A549 (cell line): ENCODE data around the gene AP1S2.

Source experiments
- CBX8 ChIP-seq: fragments of 200-600 bp; sonication (generic); IDR thresholded peaks from 2 replicates; pipeline ENCODE4 v1.6.1; 2016
- CTCF ChIP-seq: fragments of >200 bp; sonication (Bioruptor Twin); formaldehyde crosslinking; IDR thresholded peaks from 3 replicates; pipeline ENCODE4 v1.5.1; 2016
- MAZ ChIP-seq: fragments of 150-350 bp; IDR thresholded peaks from 2 replicates; pipeline ENCODE4 v1.6.1; 2014; ENCODE audit warnings: antibody characterized with exemption, low read depth, low read length, borderline replicate concordance
- PBX3 ChIP-seq: IDR thresholded peaks from 2 replicates; pipeline ENCODE4 v1.6.1; 2012
- RAD21 ChIP-seq, 2 experiments: fragments of >200 bp in 1 of 2; sonication (Bioruptor Twin) in 1 of 2; formaldehyde crosslinking in 1 of 2; IDR thresholded peaks in 1 of 2; conservative IDR thresholded peaks in 1 of 2; 2 replicates in 1 of 2; 3 replicates in 1 of 2; pipeline ENCODE4 v1.6.1; 2012 to 2018; ENCODE audit warnings: inconsistent platforms in 1 of 2
- REST ChIP-seq: fragments of 200-600 bp; sonication (generic); IDR thresholded peaks from 2 replicates; pipeline ENCODE4 v1.6.1; 2016; ENCODE audit warnings: antibody characterized with exemption, mild to moderate bottlenecking, moderate library complexity

DNA sequence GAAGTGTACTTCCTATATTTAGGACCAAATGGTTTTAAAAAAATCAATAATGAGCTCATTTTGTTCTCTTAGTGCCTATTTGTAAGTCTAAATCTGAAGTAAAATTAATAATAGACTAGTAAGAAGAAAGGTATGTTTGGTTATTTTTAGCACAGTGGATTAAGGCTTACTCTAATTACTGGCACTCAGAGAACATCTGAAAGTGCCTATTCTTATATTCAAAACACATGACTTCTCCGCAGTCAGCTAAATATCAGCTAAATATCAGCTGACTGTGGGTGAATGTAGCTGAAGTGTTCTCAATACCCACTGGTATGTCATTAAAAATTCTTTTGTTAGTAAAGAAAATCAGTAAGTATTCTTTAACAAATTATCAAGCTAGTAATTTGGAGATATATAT is 6.0 kb downstream of the AP1S2 start:
- TF ChIP-seq CTCF (no peak), RAD21 (conservative IDR thresholded peaks at IDR 0.05 in 1 of 2, IDR thresholded peaks at IDR 0.05 in 1 of 2) (no peak), CBX8 (no peak), PBX3 (no peak), MAZ (no peak), REST (no peak)
